Activated CD8-positive, alpha-beta memory T cell treated with anti-CD3 and anti-CD28 coated beads, Interleukin-2, amount 10 ng/mL, durations not matched to agents 7 days and 5 days (primary cell): Measurements from ENCODE around the gene CSMD2. TPM values are rescaled to one million over a fixed set of nuclear protein-coding genes. Genes with fewer than 3 reads are reported as not detected.

Experiments used
- ATAC-seq: fragments of 150-1000 bp; cut with Tn5 transposase; one replicate; pipeline ENCODE4 v1.10.0; 2021; ENCODE audit warnings: moderate library complexity
- CTCF ChIA-PET: fragments of 350-600 bp; sonication (Branson Sonifier 250); formaldehyde crosslinking; loops from one replicate; lab custom pipeline; 2021; ENCODE audit warnings: antibody characterized with exemption; lab: Charles Lee
- DNase-seq: peaks from one replicate; pipeline ENCODE4 v3.0.0-alpha.2; 2020
- H3K27ac Mint-ChIP-seq: one replicate; pipeline ENCODE4 v1.8.0; 2021; ENCODE audit warnings: mild to moderate bottlenecking, mixed read lengths
- H3K27me3 Mint-ChIP-seq: one replicate; pipeline ENCODE4 v1.8.0; 2021; ENCODE audit warnings: mixed read lengths
- H3K36me3 Mint-ChIP-seq: one replicate; pipeline ENCODE4 v1.8.0; 2021; ENCODE audit warnings: mild to moderate bottlenecking, mixed read lengths
- H3K4me1 Mint-ChIP-seq: one replicate; pipeline ENCODE4 v1.8.0; 2021; ENCODE audit warnings: mixed read lengths
- H3K4me3 Mint-ChIP-seq: one replicate; pipeline ENCODE4 v1.8.0; 2021; ENCODE audit warnings: mild to moderate bottlenecking, moderate library complexity, mixed read lengths
- H3K9me3 Mint-ChIP-seq: one replicate; pipeline ENCODE4 v1.8.0; 2022; ENCODE audit warnings: low read depth, mixed read lengths
- total RNA-seq, 2 experiments: library from RNA; stranded (reverse); gene quantifications; one replicate each; pipeline ENCODE4 v1.2.3, GENCODE V29; 2021

Gene CSMD2
- total RNA-seq, 2 experiments from 2014 or later, result not detected

DNA sequence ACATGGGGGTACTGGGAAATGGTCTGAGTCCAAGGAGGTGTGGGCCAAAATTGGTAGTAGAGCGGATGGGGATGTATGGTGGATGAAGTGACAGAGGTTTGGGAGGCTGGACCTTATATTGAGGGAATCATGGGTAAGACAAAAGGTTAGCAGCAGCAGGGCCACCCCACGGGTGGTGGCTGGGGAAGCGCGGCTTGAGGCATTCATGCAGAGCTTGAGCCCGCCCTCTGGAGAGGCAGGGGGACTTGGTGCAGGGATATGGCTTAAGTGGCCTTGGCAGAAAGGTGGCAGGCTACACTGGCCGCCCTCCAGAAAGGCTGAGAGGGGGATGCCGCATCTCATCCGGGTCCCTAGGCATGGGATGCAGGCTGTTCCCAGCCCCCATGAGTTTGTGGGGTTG, 269.6 kb downstream of the CSMD2 start:
- DNase-seq (no peak), ATAC-seq (no peak)
- Mint-ChIP-seq H3K36me3 (no peaks in the 10 kb centered on the region), H3K27ac (no peak overlapping the region), H3K4me3 (no peak overlapping the region), H3K27me3 (no peaks in the 10 kb centered on the region), H3K4me1 (no peaks in the 10 kb centered on the region), H3K9me3 (no peaks in the 10 kb centered on the region)
- CTCF ChIA-PET, result no interaction called here

DNA sequence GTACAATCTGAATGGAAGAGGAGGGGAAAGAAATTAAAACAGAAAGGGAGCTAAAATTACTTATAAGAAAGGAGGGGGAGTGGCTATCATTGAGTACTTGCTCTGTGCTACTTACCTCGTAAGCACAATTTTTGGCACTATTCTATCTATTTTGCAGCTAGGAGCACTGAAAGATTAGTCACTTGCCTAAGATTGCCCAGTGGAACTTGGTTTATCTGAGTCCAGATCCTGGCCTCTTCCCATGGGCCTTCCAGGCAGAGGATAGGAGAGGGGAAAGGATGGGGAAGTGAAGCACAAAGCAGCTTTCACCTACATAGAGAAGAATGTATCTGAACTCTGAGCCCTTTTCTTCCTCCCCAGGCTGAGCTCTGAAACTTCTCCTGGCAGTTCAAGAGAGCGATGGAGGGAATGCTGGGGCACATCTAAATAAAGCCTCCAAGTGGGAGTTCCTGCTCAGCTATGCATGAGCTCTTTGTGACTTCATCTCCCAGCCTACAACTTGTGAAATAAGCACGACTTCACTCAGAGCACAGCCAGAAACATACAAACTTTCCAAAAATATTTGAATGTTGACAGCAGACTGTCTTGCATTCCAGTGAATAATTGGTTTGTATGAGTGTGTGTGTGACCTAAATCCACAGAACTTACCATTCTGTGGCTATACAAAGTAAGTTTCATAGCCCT, 271.7 kb downstream of the CSMD2 start:
- H3K36me3 Mint-ChIP-seq, result no peaks in the 10 kb centered on the region
- CTCF ChIA-PET, result no interaction called here

DNA sequence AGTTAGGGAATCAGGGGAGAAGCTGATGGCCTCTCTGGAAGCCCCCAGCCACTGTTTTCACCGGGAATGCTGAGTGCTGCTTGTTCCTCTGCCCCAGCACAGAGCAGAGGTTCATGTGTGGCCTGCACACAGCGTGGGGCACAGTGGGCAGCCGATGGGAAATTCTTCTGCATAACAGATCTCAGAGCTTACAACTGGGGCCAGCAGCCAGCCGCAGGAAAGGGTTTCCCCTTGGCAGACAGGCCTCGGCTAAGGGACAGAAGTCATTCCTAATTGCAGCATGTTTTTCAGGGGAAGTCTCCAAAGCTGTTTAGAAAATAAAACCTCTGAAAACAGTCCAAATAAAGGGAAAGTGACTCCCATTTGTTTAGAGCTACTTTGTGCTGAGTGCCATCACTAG, 278.5 kb downstream of the CSMD2 start:
- DNase-seq (no peak), ATAC-seq (no peak)
- Mint-ChIP-seq H3K27ac (no peak overlapping the region), H3K4me1 (no peaks in the 10 kb centered on the region), H3K9me3 (no peaks in the 10 kb centered on the region), H3K36me3 (no peaks in the 10 kb centered on the region), H3K27me3 (peaks cover 10% of the 10 kb centered on the region), H3K4me3 (no peak overlapping the region)
- CTCF ChIA-PET, result no interaction called here

More for the DNA sequence above, 271.7 kb downstream of the CSMD2 start:
- no peak overlapping the region for H3K27ac Mint-ChIP-seq
- no peak for DNase-seq
- no peak for ATAC-seq
- no peaks in the 10 kb centered on the region for H3K27me3 Mint-ChIP-seq
- H3K4me3 Mint-ChIP-seq, result no peak overlapping the region
- no peaks in the 10 kb centered on the region for H3K9me3 Mint-ChIP-seq
- no peaks in the 10 kb centered on the region for H3K4me1 Mint-ChIP-seq

DNA sequence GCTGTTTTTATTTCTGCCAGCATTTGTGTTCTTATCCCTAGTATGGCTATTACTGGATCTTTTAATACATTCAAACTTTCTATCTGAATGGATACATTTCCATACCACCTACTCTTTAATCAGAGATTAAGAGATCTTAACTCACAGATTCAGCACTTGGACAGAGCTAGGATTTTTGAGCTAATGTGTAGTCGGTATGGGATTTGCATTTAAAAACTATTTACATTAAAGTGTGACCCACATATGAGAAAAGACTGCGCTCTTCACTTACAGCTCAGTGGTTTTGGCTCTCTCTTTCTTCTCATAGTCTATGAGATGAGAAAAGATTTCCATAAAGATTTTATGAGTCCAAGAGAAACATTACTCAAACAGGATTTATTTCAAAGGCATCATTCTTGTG, 284.7 kb downstream of the CSMD2 start:
- no peak overlapping the region for H3K4me3 Mint-ChIP-seq
- no peaks in the 10 kb centered on the region for H3K36me3 Mint-ChIP-seq
- no peak overlapping the region for H3K27ac Mint-ChIP-seq

DNA sequence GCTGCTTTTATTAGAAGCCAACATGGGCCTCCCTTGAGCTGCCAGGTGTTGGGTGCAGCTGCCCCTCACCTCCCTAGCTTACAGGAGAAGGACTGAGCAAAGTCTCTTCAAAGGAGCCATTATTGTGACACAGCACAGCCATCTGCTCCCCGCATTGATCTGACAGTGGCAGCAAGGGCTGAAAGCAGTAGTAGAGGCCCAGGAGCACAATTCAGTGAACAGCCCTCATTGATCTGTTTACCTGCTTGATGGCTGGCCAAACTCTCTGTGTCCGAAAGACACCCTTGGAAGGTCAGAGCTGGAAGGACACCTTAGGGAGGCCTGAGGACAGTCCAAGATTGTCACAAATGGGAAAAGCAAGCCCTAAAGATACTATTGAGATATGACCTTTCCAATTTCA, 286.6 kb downstream of the CSMD2 start:
- ATAC-seq (no peak), DNase-seq (no peak)
- H3K27ac Mint-ChIP-seq, result no peak overlapping the region
- no peaks in the 10 kb centered on the region for H3K36me3 Mint-ChIP-seq
- H3K4me3 Mint-ChIP-seq, result no peak overlapping the region
- CTCF ChIA-PET, result no interaction called here
- no peaks in the 10 kb centered on the region for H3K4me1 Mint-ChIP-seq
- H3K9me3 Mint-ChIP-seq, result no peaks in the 10 kb centered on the region
- H3K27me3 Mint-ChIP-seq, result peaks cover 9% of the 10 kb centered on the region

More for the DNA sequence above, 284.7 kb downstream of the CSMD2 start:
- Mint-ChIP-seq H3K27me3 (peaks cover 9% of the 10 kb centered on the region), H3K9me3 (no peaks in the 10 kb centered on the region), H3K4me1 (no peaks in the 10 kb centered on the region)
- DNase-seq, result no peak
- CTCF ChIA-PET, result no interaction called here
- ATAC-seq, result no peak

DNA sequence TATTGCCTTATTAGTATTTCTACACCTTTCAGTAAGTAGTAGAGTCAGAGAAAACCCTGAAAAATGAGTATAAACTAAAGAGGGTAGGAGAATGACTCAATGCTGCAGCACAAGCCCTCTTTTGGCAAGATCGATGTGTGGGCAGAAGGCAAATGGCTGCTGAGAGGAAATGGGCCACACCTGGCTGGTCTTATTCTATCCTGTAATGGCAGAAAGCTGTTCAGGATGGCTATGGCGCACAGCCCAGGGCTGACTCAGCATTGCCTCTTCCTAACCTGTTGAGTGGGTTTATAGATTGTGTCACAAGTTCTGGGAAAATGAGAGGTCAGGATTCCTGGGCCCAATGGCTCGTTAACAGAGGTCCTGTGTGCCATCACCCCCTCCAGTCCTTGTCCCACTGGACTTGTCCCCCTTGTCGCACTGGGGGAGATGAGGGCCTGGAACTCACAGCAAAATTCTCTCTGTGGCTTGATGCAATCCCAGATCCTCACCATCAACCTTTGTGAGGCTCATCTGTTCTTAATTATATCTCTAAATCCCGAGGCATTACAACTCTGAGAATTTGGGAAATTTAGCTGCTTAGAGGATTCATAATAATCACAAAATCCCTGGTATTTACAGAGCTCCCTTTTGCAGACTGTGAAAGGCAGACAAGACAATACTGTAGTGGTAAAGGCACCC, 287.9 kb downstream of the CSMD2 start:
- Mint-ChIP-seq H3K4me1 (no peaks in the 10 kb centered on the region), H3K4me3 (no peak overlapping the region), H3K9me3 (no peaks in the 10 kb centered on the region), H3K27ac (no peak overlapping the region), H3K27me3 (peaks cover 7% of the 10 kb centered on the region), H3K36me3 (no peaks in the 10 kb centered on the region)
- CTCF ChIA-PET, result no interaction called here
- DNase-seq (no peak), ATAC-seq (no peak)

DNA sequence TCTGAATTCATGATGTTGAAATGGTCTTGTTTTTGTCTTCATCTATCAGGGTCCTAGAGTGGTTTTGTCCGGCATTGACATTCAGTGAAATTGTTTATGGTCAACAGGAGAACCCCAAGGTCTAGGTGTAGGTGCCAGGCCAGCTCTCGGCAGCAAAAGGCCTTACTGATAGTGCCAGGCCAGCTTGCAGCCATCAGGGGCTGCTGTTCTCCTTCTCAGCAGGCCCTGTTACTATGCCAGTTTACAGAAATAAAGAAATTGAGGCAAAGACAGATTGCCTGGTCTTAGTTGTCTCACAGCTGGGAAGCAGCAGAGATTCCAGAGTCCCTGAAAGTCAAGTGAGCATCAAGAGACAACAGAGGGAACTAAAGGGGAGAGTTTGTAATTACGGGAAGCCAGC, 289.2 kb downstream of the CSMD2 start:
- no peaks in the 10 kb centered on the region for H3K9me3 Mint-ChIP-seq
- no peaks in the 10 kb centered on the region for H3K4me1 Mint-ChIP-seq
- no peak overlapping the region for H3K4me3 Mint-ChIP-seq
- H3K27me3 Mint-ChIP-seq, result peaks cover 2% of the 10 kb centered on the region
- CTCF ChIA-PET, result no interaction called here
- no peak overlapping the region for H3K27ac Mint-ChIP-seq
- H3K36me3 Mint-ChIP-seq, result no peaks in the 10 kb centered on the region
- no peak for DNase-seq
- ATAC-seq, result no peak

DNA sequence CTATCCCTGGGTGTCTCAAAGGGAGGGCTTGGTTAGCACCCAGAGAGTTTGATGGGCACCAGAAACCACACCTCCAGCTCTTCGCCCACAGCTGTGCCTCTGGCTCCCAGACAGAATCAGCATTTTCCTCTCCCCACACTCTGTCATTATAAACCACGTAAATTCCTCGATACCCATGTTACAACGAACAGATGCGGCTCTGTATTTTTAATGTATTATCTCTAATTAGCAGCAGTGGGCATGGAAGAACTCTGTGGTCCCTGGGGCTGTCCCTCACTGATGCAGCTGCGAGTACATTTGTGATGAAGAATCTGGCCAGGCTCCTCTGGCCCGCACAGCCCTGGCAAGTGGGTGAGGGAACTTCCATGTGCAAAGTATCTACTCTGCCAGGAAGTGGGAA, 290.4 kb downstream of the CSMD2 start:
- Mint-ChIP-seq H3K9me3 (no peaks in the 10 kb centered on the region), H3K36me3 (no peaks in the 10 kb centered on the region), H3K4me1 (no peaks in the 10 kb centered on the region), H3K27ac (no peak overlapping the region), H3K4me3 (no peak overlapping the region), H3K27me3 (peaks cover 2% of the 10 kb centered on the region)
- ATAC-seq (no peak), DNase-seq (no peak)
- CTCF ChIA-PET, result no interaction called here

DNA sequence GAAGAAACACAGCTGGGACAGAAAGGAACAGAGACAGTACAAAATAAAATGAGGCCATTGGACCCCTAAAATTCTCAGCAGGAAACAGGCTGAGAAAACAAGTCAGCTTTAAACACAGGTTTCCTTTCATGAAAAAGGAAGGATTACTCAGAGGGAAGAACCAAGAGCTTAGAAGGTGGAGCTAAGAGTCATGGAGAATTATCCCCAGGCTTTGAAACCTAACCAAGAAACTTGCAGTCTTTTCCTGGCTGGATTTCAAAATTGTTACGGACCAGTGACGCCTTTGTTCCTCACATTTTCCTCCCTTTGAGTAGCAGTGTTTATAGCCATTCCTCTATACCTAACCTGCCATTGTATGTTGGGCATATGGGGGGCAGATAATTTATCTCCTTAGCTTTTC, 292.3 kb downstream of the CSMD2 start:
- no peaks in the 10 kb centered on the region for H3K9me3 Mint-ChIP-seq
- peaks cover 6% of the 10 kb centered on the region for H3K27me3 Mint-ChIP-seq
- no peak overlapping the region for H3K4me3 Mint-ChIP-seq
- H3K36me3 Mint-ChIP-seq, result no peaks in the 10 kb centered on the region
- CTCF ChIA-PET, result no interaction called here
- DNase-seq (no peak), ATAC-seq (no peak)
- H3K4me1 Mint-ChIP-seq, result peaks cover 6% of the 10 kb centered on the region
- H3K27ac Mint-ChIP-seq, result no peak overlapping the region

DNA sequence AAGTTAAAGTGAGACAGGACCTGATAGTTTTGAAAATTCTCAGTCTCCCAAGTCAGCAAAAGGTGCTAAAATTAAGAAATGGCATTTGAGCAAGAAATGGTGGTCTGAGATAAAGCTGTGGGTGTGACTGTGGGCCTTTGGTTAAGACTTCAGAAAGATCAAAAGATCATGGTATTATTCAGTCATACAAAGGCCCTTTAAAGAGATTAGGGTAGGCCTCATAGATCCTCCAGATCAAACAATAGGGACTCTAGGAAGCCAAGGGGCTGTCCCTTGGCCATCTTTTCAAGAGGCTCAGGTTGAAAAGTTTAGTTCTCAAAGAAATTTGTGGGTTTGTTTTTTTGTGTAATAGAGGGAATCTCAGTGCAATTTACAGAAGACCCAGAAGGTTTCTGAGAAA, 292.8 kb downstream of the CSMD2 start:
- CTCF ChIA-PET, result no interaction called here
- no peak for ATAC-seq
- H3K27me3 Mint-ChIP-seq, result peaks cover 6% of the 10 kb centered on the region
- no peak overlapping the region for H3K27ac Mint-ChIP-seq
- no peak overlapping the region for H3K4me3 Mint-ChIP-seq
- no peak for DNase-seq
- H3K9me3 Mint-ChIP-seq, result no peaks in the 10 kb centered on the region
- peaks cover 9% of the 10 kb centered on the region for H3K4me1 Mint-ChIP-seq
- no peaks in the 10 kb centered on the region for H3K36me3 Mint-ChIP-seq

DNA sequence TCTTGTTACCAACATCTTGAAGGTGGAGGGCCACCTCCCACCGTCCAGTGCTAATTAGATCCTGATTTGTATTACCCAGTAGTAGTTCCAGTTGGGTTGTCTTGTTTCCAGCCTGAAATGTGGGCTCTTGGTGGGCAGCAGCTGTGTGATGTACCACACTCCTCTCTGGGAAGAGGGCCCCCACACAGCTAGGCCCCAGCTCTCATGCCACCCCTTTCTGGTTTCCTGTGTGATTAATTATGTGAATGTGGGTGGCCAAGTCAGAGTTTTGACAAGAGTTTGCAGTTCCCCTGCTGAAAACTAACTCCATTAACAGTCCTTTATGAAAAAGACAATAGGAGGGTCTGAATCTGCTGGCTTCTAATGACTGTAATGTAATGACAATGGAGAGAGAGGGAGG, 297.3 kb downstream of the CSMD2 start:
- ATAC-seq (no peak), DNase-seq (no peak)
- CTCF ChIA-PET, result no interaction called here
- Mint-ChIP-seq H3K9me3 (no peaks in the 10 kb centered on the region), H3K4me3 (no peak overlapping the region), H3K27ac (no peak overlapping the region), H3K27me3 (peaks cover 7% of the 10 kb centered on the region), H3K4me1 (peaks cover 9% of the 10 kb centered on the region), H3K36me3 (no peaks in the 10 kb centered on the region)

DNA sequence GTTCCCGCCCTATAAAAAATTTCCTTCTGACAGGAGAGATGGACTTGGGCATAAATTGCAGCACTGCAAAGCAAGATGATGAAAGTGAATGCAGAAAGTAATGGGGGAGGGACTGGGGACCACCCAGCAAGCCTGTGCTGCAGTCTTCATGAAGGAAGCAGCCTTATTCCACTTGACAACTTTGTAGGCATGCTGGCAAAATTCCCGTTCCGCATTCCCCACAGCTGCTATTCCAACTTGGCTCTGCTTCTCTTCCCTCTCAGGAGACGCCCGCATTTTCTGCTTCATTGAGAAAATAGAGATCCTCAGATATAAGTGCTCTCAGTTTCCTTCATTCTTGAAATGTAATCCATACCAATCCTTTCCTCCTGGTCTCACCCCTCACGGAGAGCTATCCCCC, 298.7 kb downstream of the CSMD2 start:
- DNase-seq (no peak), ATAC-seq (no peak)
- CTCF ChIA-PET, result no interaction called here
- peaks cover 7% of the 10 kb centered on the region for H3K27me3 Mint-ChIP-seq
- no peak overlapping the region for H3K4me3 Mint-ChIP-seq
- no peaks in the 10 kb centered on the region for H3K9me3 Mint-ChIP-seq
- H3K4me1 Mint-ChIP-seq, result peaks cover 9% of the 10 kb centered on the region
- no peak overlapping the region for H3K27ac Mint-ChIP-seq
- H3K36me3 Mint-ChIP-seq, result no peaks in the 10 kb centered on the region

DNA sequence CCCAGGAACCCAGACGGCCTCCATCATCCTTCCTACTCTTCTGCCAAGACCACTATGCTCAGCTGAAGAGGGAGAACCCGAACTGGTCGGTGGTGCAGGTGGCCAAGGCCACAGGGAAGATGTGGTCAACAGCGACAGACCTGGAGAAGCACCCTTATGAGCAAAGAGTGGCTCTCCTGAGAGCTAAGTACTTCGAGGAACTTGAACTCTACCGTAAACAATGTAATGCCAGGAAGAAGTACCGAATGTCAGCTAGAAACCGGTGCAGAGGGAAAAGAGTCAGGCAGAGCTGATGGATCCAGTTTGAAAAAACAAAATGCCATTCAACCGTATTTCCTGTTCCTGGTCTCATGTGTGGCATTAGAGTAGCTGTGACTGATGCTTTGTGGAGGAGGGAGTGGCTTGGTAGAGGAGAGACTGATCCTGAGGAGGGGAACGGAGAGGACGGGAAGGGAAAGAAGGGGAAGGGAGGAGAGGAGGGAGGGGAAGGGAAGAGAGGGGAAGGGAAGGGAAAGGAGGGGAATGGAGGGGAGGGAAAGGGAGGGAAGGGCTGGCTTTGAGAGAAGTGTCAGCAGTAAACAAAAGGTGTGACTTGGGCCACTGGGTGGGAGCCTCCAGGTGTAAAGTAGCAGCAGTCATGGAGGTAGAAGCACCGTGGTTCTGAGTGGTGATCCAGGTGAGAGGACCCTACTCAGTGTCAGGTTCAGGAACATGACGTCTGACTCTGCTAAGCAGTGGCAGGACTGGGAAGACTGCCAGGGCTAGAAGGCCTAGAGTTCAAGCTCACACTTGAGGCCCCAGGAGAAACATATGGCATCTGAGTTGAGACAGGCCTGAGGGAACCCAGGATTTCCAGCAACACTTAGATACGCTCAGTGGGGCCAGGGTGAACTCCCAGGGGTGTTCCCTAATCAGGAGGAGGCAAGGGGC, 300.3 kb downstream of the CSMD2 start:
- no peak overlapping the region for H3K4me3 Mint-ChIP-seq
- H3K4me1 Mint-ChIP-seq, result peaks cover 9% of the 10 kb centered on the region
- H3K27ac Mint-ChIP-seq, result no peak overlapping the region
- no peak for ATAC-seq
- CTCF ChIA-PET, result no interaction called here
- no peaks in the 10 kb centered on the region for H3K9me3 Mint-ChIP-seq
- no peak for DNase-seq
- H3K36me3 Mint-ChIP-seq, result no peaks in the 10 kb centered on the region
- H3K27me3 Mint-ChIP-seq, result peaks cover 7% of the 10 kb centered on the region
